WTC11 (cell line): ENCODE data around the gene VSX1. TPM values are rescaled to one million over a fixed set of nuclear protein-coding genes. Genes with fewer than 3 reads are reported as not detected.

Source experiments
- ATAC-seq: fragments of 200-7000 bp; cut with Tn5 transposase; 2 replicates; pipeline ENCODE4 v1.10.0; 2021; ENCODE audit warnings: mild to moderate bottlenecking, moderate library complexity
- CTCF ChIA-PET: fragments of 300-600 bp; sonication (Branson Sonifier 250); formaldehyde crosslinking; loops from one replicate; lab custom pipeline; 2021; ENCODE audit warnings: antibody characterized with exemption; lab: Charles Lee
- POLR2A ChIA-PET: fragments of 350-600 bp; sonication (Branson Sonifier 250); formaldehyde crosslinking; loops from one replicate; lab custom pipeline; 2021; ENCODE audit warnings: antibody characterized with exemption; lab: Charles Lee
- DNase-seq: peaks from one replicate; pipeline ENCODE4 v3.0.0; 2021; ENCODE audit warnings: low spot score
- H3K27ac Mint-ChIP-seq: 2 replicates; pipeline ENCODE4 v1.8.0; 2021; ENCODE audit warnings: mixed read lengths
- H3K27me3 Mint-ChIP-seq: 2 replicates; pipeline ENCODE4 v1.8.0; 2021; ENCODE audit warnings: low read depth, mild to moderate bottlenecking, moderate library complexity, mixed read lengths
- H3K36me3 Mint-ChIP-seq: 2 replicates; pipeline ENCODE4 v1.8.0; 2021; ENCODE audit warnings: mixed read lengths
- H3K4me1 Mint-ChIP-seq: 2 replicates; pipeline ENCODE4 v1.8.0; 2022; ENCODE audit warnings: mixed read lengths
- H3K4me3 Mint-ChIP-seq: 2 replicates; pipeline ENCODE4 v1.8.0; 2021; ENCODE audit warnings: mild to moderate bottlenecking, moderate library complexity, mixed read lengths
- H3K9me3 Mint-ChIP-seq: 2 replicates; pipeline ENCODE4 v1.8.0; 2021; ENCODE audit warnings: mixed read lengths
- ELF4 ChIP-seq: sonication (generic); formaldehyde crosslinking; IDR thresholded peaks from 2 replicates; pipeline ENCODE4 v1.8.1; 2022; ENCODE audit warnings: low read depth, mild to moderate bottlenecking, moderate library complexity, missing genetic modification reagents
- FOXJ3 ChIP-seq: sonication (generic); formaldehyde crosslinking; IDR thresholded peaks from 2 replicates; pipeline ENCODE4 v1.9.0; 2021; ENCODE audit warnings: missing genetic modification reagents, mild to moderate bottlenecking, borderline replicate concordance
- FOXP1 ChIP-seq: sonication (generic); formaldehyde crosslinking; IDR thresholded peaks from 2 replicates; pipeline ENCODE4 v1.8.0; 2022; ENCODE audit warnings: missing genetic modification reagents, mild to moderate bottlenecking, moderate library complexity, borderline replicate concordance
- HMGA2 ChIP-seq: fragments of 250-450 bp; sonication (Bioruptor Pico); IDR thresholded peaks from 2 replicates; pipeline ENCODE4 v1.4.0; 2021; ENCODE audit warnings: mild to moderate bottlenecking, moderate library complexity
- MAX ChIP-seq: sonication (generic); formaldehyde crosslinking; IDR thresholded peaks from 2 replicates; pipeline ENCODE4 v1.8.0; 2022; ENCODE audit warnings: mild to moderate bottlenecking, missing genetic modification reagents
- MXD4 ChIP-seq: fragments of 250-450 bp; sonication (Bioruptor Pico); IDR thresholded peaks from 2 replicates; pipeline ENCODE4 v1.8.0; 2021; ENCODE audit warnings: mild to moderate bottlenecking, moderate library complexity, borderline replicate concordance
- PRRX2 ChIP-seq: fragments of 250-450 bp; sonication (Bioruptor Pico); IDR thresholded peaks from 2 replicates; pipeline ENCODE4 v1.8.0; 2021; ENCODE audit warnings: mild to moderate bottlenecking
- SMAD4 ChIP-seq: sonication (generic); formaldehyde crosslinking; IDR thresholded peaks from 2 replicates; pipeline ENCODE4 v1.8.0; 2022; ENCODE audit warnings: mild to moderate bottlenecking, missing genetic modification reagents
- SOX15 ChIP-seq: fragments of 250-450 bp; sonication (Bioruptor Pico); IDR thresholded peaks from 2 replicates; pipeline ENCODE4 v1.9.0; 2021; ENCODE audit warnings: mild to moderate bottlenecking
- ZMAT4 ChIP-seq: fragments of 250-450 bp; sonication (Bioruptor Pico); IDR thresholded peaks from 2 replicates; pipeline ENCODE4 v1.9.0; 2021; ENCODE audit warnings: mild to moderate bottlenecking
- ZNF281 ChIP-seq: sonication (generic); formaldehyde crosslinking; IDR thresholded peaks from 2 replicates; pipeline ENCODE4 v1.8.0; 2023; ENCODE audit warnings: mild to moderate bottlenecking, missing genetic modification reagents
- ZNF423 ChIP-seq: fragments of 250-450 bp; sonication (Bioruptor Pico); IDR thresholded peaks from 2 replicates; pipeline ENCODE4 v2.1.2; 2022; ENCODE audit warnings: mild to moderate bottlenecking, moderate library complexity
- ZNF532 ChIP-seq: fragments of 250-450 bp; sonication (Bioruptor Pico); IDR thresholded peaks from 2 replicates; pipeline ENCODE4 v1.9.0; 2021; ENCODE audit warnings: mild to moderate bottlenecking, borderline replicate concordance
- total RNA-seq: library from RNA; stranded (reverse); gene quantifications from 3 replicates; pipeline ENCODE4 v1.2.3, GENCODE V29; 2021
- TF ChIP-seq, protein P1 (sequence below): sonication (generic); formaldehyde crosslinking; IDR thresholded peaks from 2 replicates; pipeline ENCODE4 v1.8.1; 2022; ENCODE audit warnings: low read depth, mild to moderate bottlenecking, moderate library complexity, missing genetic modification reagents, borderline replicate concordance
- TF ChIP-seq, protein P2 (sequence below): fragments of 250-450 bp; sonication (Bioruptor Pico); IDR thresholded peaks from 2 replicates; pipeline ENCODE4 v2.1.2; 2022; ENCODE audit warnings: mild to moderate bottlenecking, moderate library complexity
- TF ChIP-seq, protein P3 (sequence below): sonication (generic); formaldehyde crosslinking; IDR thresholded peaks from 2 replicates; pipeline ENCODE4 v1.8.0; 2022; ENCODE audit warnings: missing genetic modification reagents
- TF ChIP-seq, protein P4 (sequence below): sonication (generic); formaldehyde crosslinking; IDR thresholded peaks from 2 replicates; pipeline ENCODE4 v1.8.1; 2023; ENCODE audit warnings: mild to moderate bottlenecking, moderate library complexity, missing genetic modification reagents

Gene VSX1
- total RNA-seq, 1 experiment from 2014 or later, result not detected

GRCh38 chr20:25061821-25062530, 20.0 kb downstream of the VSX1 start (continued):
- no peak for TF ChIP-seq PRRX2

- ATAC-seq (no peak), DNase-seq (peak; percentile 3)
- H3K4me1 Mint-ChIP-seq, result peaks cover 9% of the 10 kb centered on the region
- no peak overlapping the region for H3K4me3 Mint-ChIP-seq
- ChIA-PET CTCF (no interaction called here), POLR2A (no interaction called here)
- no peaks in the 10 kb centered on the region for H3K36me3 Mint-ChIP-seq
- TF ChIP-seq ELF4 (CRISPR knock-in tag), result no peak
- TF ChIP-seq ZNF281 (CRISPR knock-in tag), result no peak
- TF ChIP-seq FOXJ3 (CRISPR knock-in tag), result no peak
- TF ChIP-seq, protein P1, sequence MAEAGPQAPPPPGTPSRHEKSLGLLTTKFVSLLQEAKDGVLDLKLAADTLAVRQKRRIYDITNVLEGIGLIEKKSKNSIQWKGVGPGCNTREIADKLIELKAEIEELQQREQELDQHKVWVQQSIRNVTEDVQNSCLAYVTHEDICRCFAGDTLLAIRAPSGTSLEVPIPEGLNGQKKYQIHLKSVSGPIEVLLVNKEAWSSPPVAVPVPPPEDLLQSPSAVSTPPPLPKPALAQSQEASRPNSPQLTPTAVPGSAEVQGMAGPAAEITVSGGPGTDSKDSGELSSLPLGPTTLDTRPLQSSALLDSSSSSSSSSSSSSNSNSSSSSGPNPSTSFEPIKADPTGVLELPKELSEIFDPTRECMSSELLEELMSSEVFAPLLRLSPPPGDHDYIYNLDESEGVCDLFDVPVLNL, result no peak
- TF ChIP-seq HMGA2 (CRISPR knock-in tag), result no peak
- TF ChIP-seq FOXP1, result no peak
- TF ChIP-seq, protein P2, sequence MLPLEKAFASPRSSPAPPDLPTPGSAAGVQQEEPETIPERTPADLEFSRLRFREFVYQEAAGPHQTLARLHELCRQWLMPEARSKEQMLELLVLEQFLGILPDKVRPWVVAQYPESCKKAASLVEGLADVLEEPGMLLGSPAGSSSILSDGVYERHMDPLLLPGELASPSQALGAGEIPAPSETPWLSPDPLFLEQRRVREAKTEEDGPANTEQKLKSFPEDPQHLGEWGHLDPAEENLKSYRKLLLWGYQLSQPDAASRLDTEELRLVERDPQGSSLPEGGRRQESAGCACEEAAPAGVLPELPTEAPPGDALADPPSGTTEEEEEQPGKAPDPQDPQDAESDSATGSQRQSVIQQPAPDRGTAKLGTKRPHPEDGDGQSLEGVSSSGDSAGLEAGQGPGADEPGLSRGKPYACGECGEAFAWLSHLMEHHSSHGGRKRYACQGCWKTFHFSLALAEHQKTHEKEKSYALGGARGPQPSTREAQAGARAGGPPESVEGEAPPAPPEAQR, result no peak
- TF ChIP-seq, protein P3, sequence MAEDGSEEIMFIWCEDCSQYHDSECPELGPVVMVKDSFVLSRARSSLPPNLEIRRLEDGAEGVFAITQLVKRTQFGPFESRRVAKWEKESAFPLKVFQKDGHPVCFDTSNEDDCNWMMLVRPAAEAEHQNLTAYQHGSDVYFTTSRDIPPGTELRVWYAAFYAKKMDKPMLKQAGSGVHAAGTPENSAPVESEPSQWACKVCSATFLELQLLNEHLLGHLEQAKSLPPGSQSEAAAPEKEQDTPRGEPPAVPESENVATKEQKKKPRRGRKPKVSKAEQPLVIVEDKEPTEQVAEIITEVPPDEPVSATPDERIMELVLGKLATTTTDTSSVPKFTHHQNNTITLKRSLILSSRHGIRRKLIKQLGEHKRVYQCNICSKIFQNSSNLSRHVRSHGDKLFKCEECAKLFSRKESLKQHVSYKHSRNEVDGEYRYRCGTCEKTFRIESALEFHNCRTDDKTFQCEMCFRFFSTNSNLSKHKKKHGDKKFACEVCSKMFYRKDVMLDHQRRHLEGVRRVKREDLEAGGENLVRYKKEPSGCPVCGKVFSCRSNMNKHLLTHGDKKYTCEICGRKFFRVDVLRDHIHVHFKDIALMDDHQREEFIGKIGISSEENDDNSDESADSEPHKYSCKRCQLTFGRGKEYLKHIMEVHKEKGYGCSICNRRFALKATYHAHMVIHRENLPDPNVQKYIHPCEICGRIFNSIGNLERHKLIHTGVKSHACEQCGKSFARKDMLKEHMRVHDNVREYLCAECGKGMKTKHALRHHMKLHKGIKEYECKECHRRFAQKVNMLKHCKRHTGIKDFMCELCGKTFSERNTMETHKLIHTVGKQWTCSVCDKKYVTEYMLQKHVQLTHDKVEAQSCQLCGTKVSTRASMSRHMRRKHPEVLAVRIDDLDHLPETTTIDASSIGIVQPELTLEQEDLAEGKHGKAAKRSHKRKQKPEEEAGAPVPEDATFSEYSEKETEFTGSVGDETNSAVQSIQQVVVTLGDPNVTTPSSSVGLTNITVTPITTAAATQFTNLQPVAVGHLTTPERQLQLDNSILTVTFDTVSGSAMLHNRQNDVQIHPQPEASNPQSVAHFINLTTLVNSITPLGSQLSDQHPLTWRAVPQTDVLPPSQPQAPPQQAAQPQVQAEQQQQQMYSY (CRISPR knock-in tag), result no peak
- TF ChIP-seq SOX15, result no peak
- TF ChIP-seq MAX (CRISPR knock-in tag), result no peak
- TF ChIP-seq ZNF532 (CRISPR knock-in tag), result no peak
- no peak for TF ChIP-seq SMAD4 (CRISPR knock-in tag)
- no peak for TF ChIP-seq ZMAT4 (CRISPR knock-in tag)
- no peak for TF ChIP-seq MXD4 (CRISPR knock-in tag)
- TF ChIP-seq, protein P4, sequence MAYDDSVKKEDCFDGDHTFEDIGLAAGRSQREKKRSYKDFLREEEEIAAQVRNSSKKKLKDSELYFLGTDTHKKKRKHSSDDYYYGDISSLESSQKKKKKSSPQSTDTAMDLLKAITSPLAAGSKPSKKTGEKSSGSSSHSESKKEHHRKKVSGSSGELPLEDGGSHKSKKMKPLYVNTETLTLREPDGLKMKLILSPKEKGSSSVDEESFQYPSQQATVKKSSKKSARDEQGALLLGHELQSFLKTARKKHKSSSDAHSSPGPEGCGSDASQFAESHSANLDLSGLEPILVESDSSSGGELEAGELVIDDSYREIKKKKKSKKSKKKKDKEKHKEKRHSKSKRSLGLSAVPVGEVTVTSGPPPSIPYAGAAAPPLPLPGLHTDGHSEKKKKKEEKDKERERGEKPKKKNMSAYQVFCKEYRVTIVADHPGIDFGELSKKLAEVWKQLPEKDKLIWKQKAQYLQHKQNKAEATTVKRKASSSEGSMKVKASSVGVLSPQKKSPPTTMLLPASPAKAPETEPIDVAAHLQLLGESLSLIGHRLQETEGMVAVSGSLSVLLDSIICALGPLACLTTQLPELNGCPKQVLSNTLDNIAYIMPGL (CRISPR knock-in tag), result no peak
- no peak for TF ChIP-seq ZNF423 (CRISPR knock-in tag)
- no peak overlapping the region for H3K27ac Mint-ChIP-seq
- no peaks in the 10 kb centered on the region for H3K9me3 Mint-ChIP-seq
- H3K27me3 Mint-ChIP-seq, result peaks cover 57% of the 10 kb centered on the region
Measured at GRCh38 chr20:25061103-25061799, 20.7 kb downstream of the VSX1 start.
